Measurements from ENCODE around the gene CCDC74A.
"Not testable (repeated sequence)": the region's sequence is repeated elsewhere in the genome, so short reads cannot be mapped to it uniquely, and the experiment has no call there.

CCDC74A gene

GRCh38 chr2:131529864-131530445, 2.3 kb downstream of the CCDC74A start:
- not testable (repeated sequence) for DNase-seq (ENCODE audit: low read depth)

GRCh38 chr2:131530626-131531344, 3.1 kb downstream of the CCDC74A start:
- not testable (repeated sequence) for DNase-seq (ENCODE audit: low read depth)

- not testable (repeated sequence) for DNase-seq (ENCODE audit: low read depth)
Observed at GRCh38 chr2:131531547-131532185, 4.0 kb downstream of the CCDC74A start.

- not testable (repeated sequence) for DNase-seq (ENCODE audit: low read depth)
Observed at GRCh38 chr2:131532723-131533608, 5.3 kb downstream of the CCDC74A start.

- DNase-seq (ENCODE audit: low read depth) = not testable (repeated sequence)
Observed at GRCh38 chr2:131533609-131534316, 6.1 kb downstream of the CCDC74A start.

GRCh38 chr2:131534317-131534672, 6.6 kb downstream of the CCDC74A start:
- DNase-seq (ENCODE audit: low read depth) = not testable (repeated sequence)

GRCh38 chr2:131534965-131535364, 7.3 kb downstream of the CCDC74A start:
- not testable (repeated sequence) for DNase-seq (ENCODE audit: low read depth)

GRCh38 chr2:131535526-131535925, 7.8 kb downstream of the CCDC74A start:
- DNase-seq (ENCODE audit: low read depth) = no peak

GRCh38 chr2:131535951-131536826, 8.5 kb downstream of the CCDC74A start:
- DNase-seq (ENCODE audit: low read depth) = not testable (repeated sequence)

GRCh38 chr2:131536841-131537240, 9.2 kb downstream of the CCDC74A start:
- DNase-seq (ENCODE audit: low read depth) = not testable (repeated sequence)

GRCh38 chr2:131538856-131539255, 11.2 kb downstream of the CCDC74A start:
- DNase-seq (ENCODE audit: low read depth) = not testable (repeated sequence)

GRCh38 chr2:131542438-131543384, 15.0 kb downstream of the CCDC74A start:
- DNase-seq (ENCODE audit: low read depth) = no peak

- DNase-seq (ENCODE audit: low read depth) = no peak
Observed at GRCh38 chr2:131543385-131543891, 15.8 kb downstream of the CCDC74A start.

- DNase-seq (ENCODE audit: low read depth) = not testable (repeated sequence)
Observed at GRCh38 chr2:131544006-131544812, 16.5 kb downstream of the CCDC74A start.

- DNase-seq (ENCODE audit: low read depth) = not testable (repeated sequence)
Observed at GRCh38 chr2:131544813-131545165, 17.1 kb downstream of the CCDC74A start.

GRCh38 chr2:131552871-131553270, 25.2 kb downstream of the CCDC74A start:
- DNase-seq (ENCODE audit: low read depth) = no peak

- DNase-seq (ENCODE audit: low read depth) = no peak
Observed at GRCh38 chr2:131556998-131557397, 29.3 kb downstream of the CCDC74A start.

GRCh38 chr2:131557558-131558321, 30.1 kb downstream of the CCDC74A start:
- DNase-seq (ENCODE audit: low read depth) = no peak
